ENCODE measurements around the gene APOC3. TPM values are rescaled to one million over a fixed set of nuclear protein-coding genes. Genes with fewer than 3 reads are reported as not detected.

Gene APOC3
- total and polyA plus RNA-seq, 4 donors: 608 to 24,129 (median 9,307) TPM

- Histone ChIP-seq H3K4me1 (ENCODE audit: control insufficient read depth in 4 of 4, insufficient read depth in 4 of 4, low read length in 3 of 4) (peaks cover 0 to 3% (median 0%) of the 10 kb centered on the region in 4 donors), H3K9me3 (ENCODE audit: control insufficient read depth in 4 of 4, low read length in 3 of 4) (no peaks in the 10 kb centered on the region), H3K27me3 (ENCODE audit: control insufficient read depth in 4 of 4, insufficient read depth in 4 of 4, low read length in 3 of 4) (no peaks in the 10 kb centered on the region), H3K36me3 (ENCODE audit: control insufficient read depth in 4 of 4, insufficient read depth in 3 of 4, low read depth in 1 of 4, low read length in 3 of 4) (peaks cover 0 to 6% (median 4%) of the 10 kb centered on the region in 4 donors), H3K4me3 (ENCODE audit: low read depth in 1 of 3, low read length in 3 of 3) (no peak overlapping the region), H3K27ac (ENCODE audit: low read depth in 1 of 2, low read length in 2 of 2) (no peak overlapping the region), H3K9ac (ENCODE audit: low read depth in 1 of 2, low read length in 2 of 2) (no peak overlapping the region)
- no peak for DNase-seq (ENCODE audit: low spot score)
- TF ChIP-seq ZBTB33 (IDR thresholded peaks at IDR 0.05) (no peak), SP1 (IDR thresholded peaks at IDR 0.05) (no peak), RAD21 (IDR thresholded peaks at IDR 0.05) (no peak), GABPA (IDR thresholded peaks at IDR 0.05 in 1 of 2, conservative IDR thresholded peaks at IDR 0.05 in 1 of 2) (no peak), HNF4G (IDR thresholded peaks at IDR 0.05) (no peak), TAF1 (conservative IDR thresholded peaks at IDR 0.05) (no peak), HNF4A (conservative IDR thresholded peaks at IDR 0.05) (no peak), FOXA1 (IDR thresholded peaks at IDR 0.05) (no peak), YY1 (IDR thresholded peaks at IDR 0.05) (no peak), JUND (IDR thresholded peaks at IDR 0.05) (no peak), REST (IDR thresholded peaks at IDR 0.05) (no peak), FOXA2 (IDR thresholded peaks at IDR 0.05) (no peak)
- TF ChIP-seq, protein P1, sequence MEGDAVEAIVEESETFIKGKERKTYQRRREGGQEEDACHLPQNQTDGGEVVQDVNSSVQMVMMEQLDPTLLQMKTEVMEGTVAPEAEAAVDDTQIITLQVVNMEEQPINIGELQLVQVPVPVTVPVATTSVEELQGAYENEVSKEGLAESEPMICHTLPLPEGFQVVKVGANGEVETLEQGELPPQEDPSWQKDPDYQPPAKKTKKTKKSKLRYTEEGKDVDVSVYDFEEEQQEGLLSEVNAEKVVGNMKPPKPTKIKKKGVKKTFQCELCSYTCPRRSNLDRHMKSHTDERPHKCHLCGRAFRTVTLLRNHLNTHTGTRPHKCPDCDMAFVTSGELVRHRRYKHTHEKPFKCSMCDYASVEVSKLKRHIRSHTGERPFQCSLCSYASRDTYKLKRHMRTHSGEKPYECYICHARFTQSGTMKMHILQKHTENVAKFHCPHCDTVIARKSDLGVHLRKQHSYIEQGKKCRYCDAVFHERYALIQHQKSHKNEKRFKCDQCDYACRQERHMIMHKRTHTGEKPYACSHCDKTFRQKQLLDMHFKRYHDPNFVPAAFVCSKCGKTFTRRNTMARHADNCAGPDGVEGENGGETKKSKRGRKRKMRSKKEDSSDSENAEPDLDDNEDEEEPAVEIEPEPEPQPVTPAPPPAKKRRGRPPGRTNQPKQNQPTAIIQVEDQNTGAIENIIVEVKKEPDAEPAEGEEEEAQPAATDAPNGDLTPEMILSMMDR (IDR thresholded peaks at IDR 0.05; ENCODE audit: low read depth, low read length, missing input control): no peak
- TF ChIP-seq, protein P2, sequence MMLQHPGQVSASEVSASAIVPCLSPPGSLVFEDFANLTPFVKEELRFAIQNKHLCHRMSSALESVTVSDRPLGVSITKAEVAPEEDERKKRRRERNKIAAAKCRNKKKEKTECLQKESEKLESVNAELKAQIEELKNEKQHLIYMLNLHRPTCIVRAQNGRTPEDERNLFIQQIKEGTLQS (IDR thresholded peaks at IDR 0.05): no peak
These were observed 52.7 kb downstream of the APOC3 start for GRCh38 chr11:116882386-116882785.

Other genes with a start within 250 kb of the APOC3 start
- 1 to 10 TPM; 5.9 to 7.4 TPM for gene BUD13, start 56.9 kb upstream of the APOC3 start, total RNA-seq
- 1 to 10 TPM; 3.9 to 4.4 TPM for gene BUD13, start 56.9 kb upstream of the APOC3 start, polyA plus RNA-seq
- gene ZPR1, start 41.9 kb upstream of the APOC3 start, total RNA-seq: 10 to 100 TPM in 1 of 2 donors, 1 to 10 TPM in 1; 9.4 to 56.1 TPM
- gene ZPR1, start 41.9 kb upstream of the APOC3 start, polyA plus RNA-seq: 10 to 100 TPM; 17.9 to 18.8 TPM
- 1,000 to 10,000 TPM in 1 of 2 donors, 1 to 10 TPM in 1; 7.3 to 1,045 TPM for gene APOA5, start 38.0 kb upstream of the APOC3 start, total RNA-seq
- gene APOA5, start 38.0 kb upstream of the APOC3 start, polyA plus RNA-seq: 100 to 1,000 TPM; 481 to 996 TPM
- 100 to 1,000 TPM in 1 of 2 donors, under 1 TPM in 1; 0.89 to 171 TPM for gene APOA4, start 6.6 kb upstream of the APOC3 start, total RNA-seq
- gene APOA4, start 6.6 kb upstream of the APOC3 start, polyA plus RNA-seq: 100 to 1,000 TPM in 1 of 2 donors, 10 to 100 TPM in 1; 90.5 to 382 TPM
- gene APOA1, start 7.7 kb downstream of the APOC3 start, total RNA-seq: 1,000 to 10,000 TPM; 4,271 to 5,120 TPM
- over 10,000 TPM; 12,059 to 17,093 TPM for gene APOA1, start 7.7 kb downstream of the APOC3 start, polyA plus RNA-seq

Measured in liver (tissue), 9 donors.